ENCODE data around the gene ANGPTL7. TPM values are rescaled to one million over a fixed set of nuclear protein-coding genes. Genes with fewer than 3 reads are reported as not detected.

The ANGPTL7 gene
- total and polyA plus RNA-seq, 2 experiments from 2014 or later = not detected

DNA sequence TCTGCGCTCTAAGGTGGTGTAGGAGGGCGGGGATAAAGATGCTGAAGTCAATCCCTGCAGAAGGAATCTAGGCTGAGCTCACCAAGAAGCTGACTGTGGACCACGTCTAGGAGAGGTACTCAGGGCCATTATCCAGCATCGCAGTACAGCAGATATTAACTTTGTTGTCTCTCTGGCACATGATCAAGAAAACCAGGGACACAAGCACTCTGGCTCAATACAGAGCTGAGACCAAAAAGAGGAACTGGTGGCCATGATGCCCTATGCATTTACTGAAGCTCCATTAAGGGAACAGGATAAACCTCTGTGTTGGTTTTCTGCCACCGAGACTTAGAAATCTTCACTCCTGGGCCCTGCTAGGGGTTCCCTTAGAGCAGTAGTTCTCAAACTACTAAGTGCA is 38.0 kb upstream of the ANGPTL7 start:
- Histone ChIP-seq H4K20me1 (ENCODE audit: insufficient read depth) (no peaks in the 10 kb centered on the region), H2AFZ (no peak overlapping the region), H3F3A (ENCODE audit: insufficient read depth) (no peaks in the 10 kb centered on the region), H3K79me2 (ENCODE audit: insufficient read depth) (no peaks in the 10 kb centered on the region), H3K4me2 (ENCODE audit: unreplicated experiment) (no peak overlapping the region), H3K9me2 (ENCODE audit: insufficient read depth) (no peaks in the 10 kb centered on the region), H3K27ac (no peak overlapping the region), H3K9me3 (ENCODE audit: low read depth) (no peaks in the 10 kb centered on the region), H3K4me3 (no peak overlapping the region), H3K27me3 (replicated peaks; ENCODE audit: insufficient read depth) (no peaks in the 10 kb centered on the region), H3K4me1 (ENCODE audit: insufficient read depth) (0 out of 2 replicates have a peak, but pooled peaks cover 4% of the 10 kb centered on the region), H3K36me3 (ENCODE audit: low read depth) (peaks cover 10% of the 10 kb centered on the region; the same call in 1 of the 2 replicates), H3K9ac (no peak overlapping the region)
- no peak for DNase-seq
- no peak for TF ChIP-seq EZH2 (IDR thresholded peaks at IDR 0.05; ENCODE audit: insufficient read depth, poor library complexity, severe bottlenecking)
- no peak for TF ChIP-seq EZH2phosphoT487 (IDR thresholded peaks at IDR 0.05; ENCODE audit: insufficient read depth, low read depth)
- in situ Hi-C loops (cut with MboI) = no loop called here
- WGBS, 2 experiments (ENCODE audit: low coverage in 1 of 2, low lambda C conversion rate in 2 of 2, missing lambda C conversion rate in 2 of 2) = 88 to 89% methylated on average over 5 of the region's 5 CpGs

DNA sequence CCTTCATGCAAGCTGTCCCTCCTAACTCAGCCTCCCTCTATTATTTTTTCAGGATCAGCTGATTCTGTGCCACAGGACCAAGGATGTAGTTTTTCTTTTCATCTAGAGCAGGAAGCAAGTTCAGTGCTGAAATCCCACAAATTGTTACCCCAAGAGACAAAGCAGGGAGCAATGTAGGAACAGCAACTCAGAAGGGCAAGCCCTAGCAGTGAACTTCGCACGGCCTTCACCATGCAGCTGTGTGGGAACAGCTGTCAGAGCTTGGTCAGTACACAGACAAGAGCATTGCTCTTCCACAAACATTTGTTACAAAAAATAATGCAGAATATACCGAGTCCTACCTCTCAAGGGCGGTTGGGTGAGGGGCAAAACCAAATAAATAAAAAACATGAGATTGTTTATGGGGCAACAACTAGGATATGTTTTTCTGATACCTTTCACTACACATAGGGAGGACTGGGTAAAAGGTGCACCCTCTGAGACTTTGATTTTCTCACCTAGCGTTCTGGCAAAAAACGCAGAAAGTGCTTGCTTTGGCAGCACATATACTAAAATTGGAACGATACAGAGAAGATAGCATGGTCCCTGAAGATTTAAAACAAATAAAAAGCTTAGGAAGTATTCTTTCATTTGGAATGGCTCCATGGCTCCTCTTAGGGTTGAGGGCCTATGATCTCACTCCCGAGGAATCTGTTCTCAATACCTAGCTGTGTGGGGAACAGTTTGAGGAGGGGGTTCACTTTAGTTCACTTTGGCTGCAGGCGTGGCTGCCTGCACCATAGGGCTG is 37.1 kb upstream of the ANGPTL7 start:
- Histone ChIP-seq H3K79me2 (ENCODE audit: insufficient read depth) (no peaks in the 10 kb centered on the region), H3K9me2 (ENCODE audit: insufficient read depth) (no peaks in the 10 kb centered on the region), H3K4me1 (ENCODE audit: insufficient read depth) (peaks cover 4% of the 10 kb centered on the region; the same call in 1 of the 2 replicates), H3K4me2 (ENCODE audit: unreplicated experiment) (no peak overlapping the region), H3K27me3 (replicated peaks; ENCODE audit: insufficient read depth) (no peaks in the 10 kb centered on the region), H4K20me1 (ENCODE audit: insufficient read depth) (no peaks in the 10 kb centered on the region), H2AFZ (no peak overlapping the region), H3K27ac (no peak overlapping the region), H3K36me3 (ENCODE audit: low read depth) (peaks cover 10% of the 10 kb centered on the region; the same call in 1 of the 2 replicates), H3F3A (ENCODE audit: insufficient read depth) (no peaks in the 10 kb centered on the region), H3K9me3 (ENCODE audit: low read depth) (no peaks in the 10 kb centered on the region), H3K9ac (no peak overlapping the region), H3K4me3 (no peak overlapping the region)
- in situ Hi-C loops (cut with MboI) = no loop called here
- TF ChIP-seq EZH2phosphoT487 (IDR thresholded peaks at IDR 0.05; ENCODE audit: insufficient read depth, low read depth) (no peak), EZH2 (IDR thresholded peaks at IDR 0.05; ENCODE audit: insufficient read depth, poor library complexity, severe bottlenecking) (no peak)
- DNase-seq = no peak
- 95 to 99% methylated on average over 9 of the region's 9 CpGs for WGBS, 2 experiments (ENCODE audit: low coverage in 1 of 2, low lambda C conversion rate in 2 of 2, missing lambda C conversion rate in 2 of 2)

DNA sequence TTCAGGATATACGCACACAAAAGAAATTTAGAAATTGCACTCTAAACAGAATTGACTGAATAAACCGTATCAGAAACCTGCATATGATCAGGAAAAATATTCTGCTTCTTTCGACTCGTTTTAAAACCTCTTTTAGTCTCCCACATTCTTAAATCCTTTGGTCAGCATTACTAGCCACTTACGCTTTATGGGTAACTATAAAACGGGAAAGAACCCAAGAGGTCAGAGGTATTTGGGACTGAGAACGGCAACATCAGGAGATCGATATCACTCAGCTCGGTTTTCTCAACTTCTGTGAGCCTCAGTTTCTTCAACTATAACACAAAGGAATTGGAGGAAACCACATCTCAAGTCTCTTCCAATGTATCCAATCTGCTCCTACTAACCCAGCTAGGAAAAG is 36.4 kb upstream of the ANGPTL7 start:
- Histone ChIP-seq H3K4me2 (ENCODE audit: unreplicated experiment) (no peak overlapping the region), H3K4me1 (ENCODE audit: insufficient read depth) (peaks cover 8% of the 10 kb centered on the region), H3K27me3 (replicated peaks; ENCODE audit: insufficient read depth) (no peaks in the 10 kb centered on the region), H3K4me3 (no peak overlapping the region), H3K9ac (no peak overlapping the region), H3F3A (ENCODE audit: insufficient read depth) (peaks cover 4% of the 10 kb centered on the region; the same call in 1 of the 2 replicates), H3K9me2 (ENCODE audit: insufficient read depth) (no peaks in the 10 kb centered on the region), H2AFZ (no peak overlapping the region), H3K36me3 (ENCODE audit: low read depth) (peaks cover 10% of the 10 kb centered on the region; the same call in 1 of the 2 replicates), H3K9me3 (ENCODE audit: low read depth) (no peaks in the 10 kb centered on the region), H4K20me1 (ENCODE audit: insufficient read depth) (no peaks in the 10 kb centered on the region), H3K79me2 (ENCODE audit: insufficient read depth) (no peaks in the 10 kb centered on the region), H3K27ac (no peak overlapping the region)
- TF ChIP-seq EZH2phosphoT487 (IDR thresholded peaks at IDR 0.05; ENCODE audit: insufficient read depth, low read depth) = no peak
- TF ChIP-seq EZH2 (IDR thresholded peaks at IDR 0.05; ENCODE audit: insufficient read depth, poor library complexity, severe bottlenecking) = no peak
- no peak for DNase-seq
- in situ Hi-C loops (cut with MboI) = no loop called here
- WGBS, 2 experiments (ENCODE audit: low coverage in 1 of 2, low lambda C conversion rate in 2 of 2, missing lambda C conversion rate in 2 of 2) = 89 to 93% methylated on average over 9 of the region's 9 CpGs

DNA sequence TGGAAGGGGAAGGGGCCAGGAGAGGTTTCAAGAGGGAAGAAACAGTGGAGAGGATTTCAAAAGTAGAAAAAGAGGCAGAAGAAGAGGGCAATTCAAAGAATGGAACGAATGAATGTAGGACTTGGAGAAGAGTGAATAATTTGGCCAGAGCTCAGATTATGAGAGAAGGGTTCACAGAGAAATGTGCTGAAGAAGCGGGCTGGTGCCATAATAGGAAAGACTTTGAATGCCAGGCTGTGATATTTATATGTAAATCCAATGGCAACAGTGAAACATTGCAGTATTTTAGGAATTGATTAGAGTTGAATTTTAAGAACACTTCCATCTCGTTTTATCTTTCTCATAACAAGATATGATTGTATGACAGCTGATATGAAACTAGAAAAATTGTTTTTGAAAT is 36.0 kb upstream of the ANGPTL7 start:
- in situ Hi-C loops (cut with MboI) = no loop called here
- Histone ChIP-seq H3K4me3 (no peak overlapping the region), H3K36me3 (ENCODE audit: low read depth) (peaks cover 10% of the 10 kb centered on the region; the same call in 1 of the 2 replicates), H3K27ac (no peak overlapping the region), H3K27me3 (replicated peaks; ENCODE audit: insufficient read depth) (no peaks in the 10 kb centered on the region), H4K20me1 (ENCODE audit: insufficient read depth) (no peaks in the 10 kb centered on the region), H3F3A (ENCODE audit: insufficient read depth) (peaks cover 9% of the 10 kb centered on the region), H3K9me3 (ENCODE audit: low read depth) (no peaks in the 10 kb centered on the region), H2AFZ (no peak overlapping the region), H3K4me2 (ENCODE audit: unreplicated experiment) (no peak overlapping the region), H3K9ac (no peak overlapping the region), H3K4me1 (ENCODE audit: insufficient read depth) (peaks cover 12% of the 10 kb centered on the region), H3K79me2 (ENCODE audit: insufficient read depth) (no peaks in the 10 kb centered on the region), H3K9me2 (ENCODE audit: insufficient read depth) (no peaks in the 10 kb centered on the region)
- no peak for TF ChIP-seq EZH2phosphoT487 (IDR thresholded peaks at IDR 0.05; ENCODE audit: insufficient read depth, low read depth)
- TF ChIP-seq EZH2 (IDR thresholded peaks at IDR 0.05; ENCODE audit: insufficient read depth, poor library complexity, severe bottlenecking) = no peak
- WGBS, 2 experiments (ENCODE audit: low coverage in 1 of 2, low lambda C conversion rate in 2 of 2, missing lambda C conversion rate in 2 of 2) = 99% methylated on average over 3 of the region's 3 CpGs
- DNase-seq = no peak
